SK-N-MC (cell line): ENCODE results near the gene OPRL1.
"Not testable (repeated sequence)": the region's sequence is repeated elsewhere in the genome, so short reads cannot be mapped to it uniquely, and the experiment has no call there.

Experiments used
- EZH2 ChIP-seq: fragments of 200-600 bp; sonication (generic); IDR thresholded peaks from one replicate; pipeline ENCODE4 v1.6.1; 2017; ENCODE audit warnings: antibody characterized with exemption
- FOXP2 ChIP-seq: optimal IDR thresholded peaks from 2 replicates; pipeline ENCODE3; 2011; ENCODE audit warnings: mild to moderate bottlenecking, moderate library complexity; ENCODE audit not compliant: insufficient read depth; ENCODE audit errors: extremely low read length, control extremely low read depth
- POLR2AphosphoS5 ChIP-seq: IDR thresholded peaks from 2 replicates; pipeline ENCODE4 v1.6.1; 2012; ENCODE audit warnings: mild to moderate bottlenecking, low read depth, low read length, borderline replicate concordance

- not testable (repeated sequence) for TF ChIP-seq POLR2AphosphoS5, FOXP2, EZH2
These were observed 37.5 kb downstream of the OPRL1 start for GRCh38 chr20:64117432-64117777.
